WTC11 (cell line): Measurements from ENCODE around the gene PSEN1. TPM values are rescaled to one million over a fixed set of nuclear protein-coding genes. Genes with fewer than 3 reads are reported as not detected.

Experiments
- ATAC-seq: fragments of 200-7000 bp; cut with Tn5 transposase; 2 replicates; pipeline ENCODE4 v1.10.0; 2021; ENCODE audit warnings: mild to moderate bottlenecking, moderate library complexity
- CTCF ChIA-PET: fragments of 300-600 bp; sonication (Branson Sonifier 250); formaldehyde crosslinking; loops from one replicate; lab custom pipeline; 2021; ENCODE audit warnings: antibody characterized with exemption; lab: Charles Lee
- POLR2A ChIA-PET: fragments of 350-600 bp; sonication (Branson Sonifier 250); formaldehyde crosslinking; loops from one replicate; lab custom pipeline; 2021; ENCODE audit warnings: antibody characterized with exemption; lab: Charles Lee
- DNase-seq: peaks from one replicate; pipeline ENCODE4 v3.0.0; 2021; ENCODE audit warnings: low spot score
- H3K27ac Mint-ChIP-seq: 2 replicates; pipeline ENCODE4 v1.8.0; 2021; ENCODE audit warnings: mixed read lengths
- H3K27me3 Mint-ChIP-seq: 2 replicates; pipeline ENCODE4 v1.8.0; 2021; ENCODE audit warnings: low read depth, mild to moderate bottlenecking, moderate library complexity, mixed read lengths
- H3K36me3 Mint-ChIP-seq: 2 replicates; pipeline ENCODE4 v1.8.0; 2021; ENCODE audit warnings: mixed read lengths
- H3K4me1 Mint-ChIP-seq: 2 replicates; pipeline ENCODE4 v1.8.0; 2022; ENCODE audit warnings: mixed read lengths
- H3K4me3 Mint-ChIP-seq: 2 replicates; pipeline ENCODE4 v1.8.0; 2021; ENCODE audit warnings: mild to moderate bottlenecking, moderate library complexity, mixed read lengths
- H3K9me3 Mint-ChIP-seq: 2 replicates; pipeline ENCODE4 v1.8.0; 2021; ENCODE audit warnings: mixed read lengths
- CDX4 ChIP-seq: fragments of 250-450 bp; sonication (Bioruptor Pico); IDR thresholded peaks from 2 replicates; pipeline ENCODE4 v1.9.0; 2021; ENCODE audit warnings: moderate library complexity, mild to moderate bottlenecking, inconsistent platforms, borderline replicate concordance
- GABPB1 ChIP-seq: sonication (generic); formaldehyde crosslinking; IDR thresholded peaks from 2 replicates; pipeline ENCODE4 v1.8.1; 2023; ENCODE audit warnings: mild to moderate bottlenecking, missing genetic modification reagents
- GRHL2 ChIP-seq: fragments of 250-450 bp; sonication (Bioruptor Pico); IDR thresholded peaks from 2 replicates; pipeline ENCODE4 v1.8.0; 2022; ENCODE audit warnings: mild to moderate bottlenecking, moderate library complexity; ENCODE audit not compliant: insufficient replicate concordance, severe bottlenecking
- HMGA2 ChIP-seq: fragments of 250-450 bp; sonication (Bioruptor Pico); IDR thresholded peaks from 2 replicates; pipeline ENCODE4 v1.4.0; 2021; ENCODE audit warnings: mild to moderate bottlenecking, moderate library complexity
- JUN ChIP-seq: sonication (generic); formaldehyde crosslinking; IDR thresholded peaks from 2 replicates; pipeline ENCODE4 v1.8.0; 2023; ENCODE audit warnings: mild to moderate bottlenecking, missing genetic modification reagents
- NFE2L1 ChIP-seq: sonication (generic); formaldehyde crosslinking; IDR thresholded peaks from 2 replicates; pipeline ENCODE4 v1.8.1; 2023; ENCODE audit warnings: missing genetic modification reagents
- RORB ChIP-seq: fragments of 250-450 bp; sonication (Bioruptor Pico); IDR thresholded peaks from 2 replicates; pipeline ENCODE4 v1.9.0; 2021; ENCODE audit warnings: mild to moderate bottlenecking
- STAT6 ChIP-seq: sonication (generic); formaldehyde crosslinking; conservative IDR thresholded peaks from 2 replicates; pipeline ENCODE4 v1.8.1; 2023; ENCODE audit warnings: mild to moderate bottlenecking, low read depth, missing genetic modification reagents, moderate library complexity
- TEAD4 ChIP-seq: sonication (generic); formaldehyde crosslinking; IDR thresholded peaks from 2 replicates; pipeline ENCODE4 v1.8.0; 2022; ENCODE audit warnings: mild to moderate bottlenecking, missing genetic modification reagents
- ZNF219 ChIP-seq: sonication (generic); formaldehyde crosslinking; IDR thresholded peaks from 2 replicates; pipeline ENCODE4 v1.8.0; 2023; ENCODE audit warnings: missing genetic modification reagents, mild to moderate bottlenecking, borderline replicate concordance
- ZNF281 ChIP-seq: sonication (generic); formaldehyde crosslinking; IDR thresholded peaks from 2 replicates; pipeline ENCODE4 v1.8.0; 2023; ENCODE audit warnings: mild to moderate bottlenecking, missing genetic modification reagents
- ZNF425 ChIP-seq: fragments of 250-450 bp; sonication (Bioruptor Pico); conservative IDR thresholded peaks from 2 replicates; pipeline ENCODE4 v1.9.0; 2021; ENCODE audit warnings: mild to moderate bottlenecking
- ZNF512 ChIP-seq: sonication (generic); formaldehyde crosslinking; IDR thresholded peaks from 2 replicates; pipeline ENCODE4 v1.8.1; 2022; ENCODE audit warnings: missing genetic modification reagents, borderline replicate concordance
- ZSCAN18 ChIP-seq: fragments of 250-450 bp; sonication (Bioruptor Pico); IDR thresholded peaks from 2 replicates; pipeline ENCODE4 v2.1.2; 2022; ENCODE audit warnings: mild to moderate bottlenecking, moderate library complexity
- total RNA-seq: library from RNA; stranded (reverse); gene quantifications from 3 replicates; pipeline ENCODE4 v1.2.3, GENCODE V29; 2021

The PSEN1 gene
- total RNA-seq, 1 experiment from 2014 or later, result 26.6 TPM

- Mint-ChIP-seq H3K4me1 (peaks cover 11% of the 10 kb centered on the region), H3K4me3 (peak overlapping the region; percentile 85), H3K36me3 (peaks cover 19% of the 10 kb centered on the region), H3K27me3 (peaks cover 16% of the 10 kb centered on the region), H3K27ac (peak overlapping the region; percentile 54; the same call in 1 of the 2 replicates), H3K9me3 (peaks cover 22% of the 10 kb centered on the region)
- CTCF ChIA-PET, result interaction anchor here (0.7 to 2.0 kb wide), 6 partner anchors 10 to 148 kb away, joined by 3 to 7 read pairs (median 4); no protein-coding TSS in a partner anchor
- ATAC-seq, result no peak
- TF ChIP-seq GRHL2 (CRISPR knock-in tag) (no peak), STAT6 (CRISPR knock-in tag) (0 out of 2 replicates have a peak, but pooled peaks have one; percentile 43)
- no peak for DNase-seq
- POLR2A ChIA-PET, result interaction anchor here (0.9 to 1.5 kb wide), 8 partner anchors 8 to 477 kb away, joined by 3 to 11 read pairs (median 4); partner anchors contain the start of gene RBM25
Measured at GRCh38 chr14:73136085-73136386, 271 bp upstream of the PSEN1 start.

- Mint-ChIP-seq H3K27ac (peak overlapping the region; percentile 36), H3K9me3 (0 out of 2 replicates have a peak, but pooled peaks cover 4% of the 10 kb centered on the region), H3K27me3 (no peaks in the 10 kb centered on the region), H3K4me1 (peaks cover 8% of the 10 kb centered on the region), H3K36me3 (peaks cover 5% of the 10 kb centered on the region), H3K4me3 (no peak overlapping the region)
- ATAC-seq, result no peak
- DNase-seq, result no peak
- ChIA-PET CTCF (no interaction called here), POLR2A (no interaction called here)
- TF ChIP-seq NFE2L1 (CRISPR knock-in tag) (no peak), CDX4 (CRISPR knock-in tag) (no peak), GABPB1 (CRISPR knock-in tag) (peak; percentile 46; the same call in 1 of the 2 replicates), RORB (CRISPR knock-in tag) (no peak), ZNF425 (CRISPR knock-in tag) (no peak)
- TF ChIP-seq, all 79 proteins: peak for 1
Measured at GRCh38 chr14:73140811-73141323, 4.6 kb downstream of the PSEN1 start.

GRCh38 chr14:73142216-73142615 is 5.9 kb downstream of the PSEN1 start:
- DNase-seq (no peak), ATAC-seq (no peak)
- Mint-ChIP-seq H3K9me3 (0 out of 2 replicates have a peak, but pooled peaks cover 4% of the 10 kb centered on the region), H3K4me1 (peaks cover 4% of the 10 kb centered on the region), H3K36me3 (peaks cover 5% of the 10 kb centered on the region), H3K4me3 (no peak overlapping the region), H3K27me3 (no peaks in the 10 kb centered on the region), H3K27ac (no peak overlapping the region)
- ChIA-PET CTCF (interaction anchor here (1.5 kb wide), 1 partner anchor 90 kb away, joined by 3 read pairs; no protein-coding TSS in a partner anchor), POLR2A (no interaction called here)
- TF ChIP-seq JUN (CRISPR knock-in tag) (no peak), HMGA2 (CRISPR knock-in tag) (no peak), ZNF281 (CRISPR knock-in tag) (no peak), STAT6 (CRISPR knock-in tag) (no peak), ZSCAN18 (CRISPR knock-in tag) (no peak), ZNF512 (CRISPR knock-in tag) (no peak), ZNF219 (no peak), TEAD4 (CRISPR knock-in tag) (no peak)
